NCI-H2196 (cell line): Measurements from ENCODE around the gene LAYN.

Experiments used
- DNase-seq: peaks from one replicate; lab custom pipeline; 2025; ENCODE audit not compliant: unreplicated experiment; lab: John Stamatoyannopoulos, UW

LAYN gene

GRCh38 chr11:111540114-111540936 lies at the start of gene LAYN:
Gene LAYN, plus strand, starts transcription at chr11:111540720. Its CDS starts 124 bp downstream, at chr11:111540844.
- no peak for DNase-seq

- DNase-seq = no peak
Observed at GRCh38 chr11:111494040-111494439, 46.5 kb upstream of the LAYN start.

- DNase-seq = no peak
Observed at GRCh38 chr11:111499483-111499882, 41.0 kb upstream of the LAYN start.

GRCh38 chr11:111500481-111500880 lies 40.0 kb upstream of the LAYN start:
- DNase-seq = no peak

DNA sequence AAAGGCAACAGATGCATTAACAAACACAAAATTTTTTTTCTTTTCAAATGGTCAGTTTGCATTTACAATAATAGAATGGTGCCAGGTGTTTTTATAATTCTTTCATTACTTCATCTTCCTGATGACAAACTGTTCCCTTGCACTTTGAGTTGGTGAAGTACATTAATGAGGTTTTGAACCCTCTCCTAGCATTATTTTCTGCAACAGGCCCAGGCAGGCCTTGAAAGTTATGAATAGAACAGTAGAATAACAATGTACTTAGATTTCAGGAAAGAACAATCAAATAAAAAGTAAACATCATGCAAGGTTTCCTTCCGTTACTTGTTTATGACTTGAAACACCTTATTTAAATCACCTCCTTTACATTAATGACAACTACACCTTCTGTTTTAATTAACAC lies 37.9 kb upstream of the LAYN start:
- DNase-seq = no peak

DNA sequence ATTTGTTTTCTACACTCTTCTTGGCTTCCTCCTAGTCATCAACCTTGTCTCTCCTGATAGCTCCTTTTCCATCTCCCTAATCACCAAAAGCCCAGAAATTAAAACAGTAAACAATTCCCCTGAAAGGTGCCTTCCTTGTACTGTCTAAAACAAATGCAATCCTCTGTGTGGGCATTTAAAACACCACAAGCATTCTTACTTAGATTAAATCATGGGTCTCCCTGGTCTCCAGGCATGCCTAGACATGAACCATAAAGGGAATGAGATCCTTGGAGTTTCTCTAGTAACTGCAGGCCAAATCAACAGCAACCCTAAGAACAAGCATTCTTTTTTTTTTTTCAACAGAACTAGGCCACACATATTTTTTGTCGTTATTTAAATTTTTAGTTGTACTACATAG lies 30.2 kb upstream of the LAYN start:
- DNase-seq = no peak

- no peak for DNase-seq
Observed at GRCh38 chr11:111512296-111513239, 28.0 kb upstream of the LAYN start, which contains the start of gene BTG4. Gene BTG4, minus strand, starts transcription at chr11:111512386. Its CDS starts 13,610 bp downstream, at chr11:111498776.

GRCh38 chr11:111513240-111513605 lies 27.3 kb upstream of the LAYN start:
- DNase-seq = no peak

GRCh38 chr11:111514216-111515031 lies 26.1 kb upstream of the LAYN start, which contains the start of gene HOATZ:
Gene HOATZ, plus strand, starts transcription at chr11:111514778. Its CDS starts 7 bp downstream, at chr11:111514785.
- no peak for DNase-seq

GRCh38 chr11:111515591-111515990 lies 24.9 kb upstream of the LAYN start:
- no peak for DNase-seq

GRCh38 chr11:111518668-111519067 lies 21.9 kb upstream of the LAYN start:
- DNase-seq = no peak

DNA sequence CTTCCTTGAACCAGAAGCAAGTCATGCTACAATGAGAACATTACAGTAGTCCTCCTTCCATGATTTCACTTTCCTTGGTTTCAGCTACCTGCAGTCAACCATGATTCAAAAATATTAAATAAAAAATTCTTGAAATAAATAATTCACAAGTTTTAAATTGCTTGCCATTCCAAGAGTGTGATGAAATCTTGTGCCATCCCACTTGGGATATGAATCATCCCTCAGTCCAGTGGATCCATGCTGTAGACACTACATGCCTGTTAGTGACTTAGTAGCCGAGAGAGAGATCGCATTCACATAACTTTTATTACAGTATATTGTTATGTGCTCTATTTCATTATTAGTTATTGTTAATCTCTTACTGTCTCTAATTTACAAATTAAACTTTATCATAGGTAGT lies 20.0 kb upstream of the LAYN start:
- DNase-seq = no peak

- DNase-seq = no peak
Observed at GRCh38 chr11:111521135-111521534, 19.4 kb upstream of the LAYN start.

DNA sequence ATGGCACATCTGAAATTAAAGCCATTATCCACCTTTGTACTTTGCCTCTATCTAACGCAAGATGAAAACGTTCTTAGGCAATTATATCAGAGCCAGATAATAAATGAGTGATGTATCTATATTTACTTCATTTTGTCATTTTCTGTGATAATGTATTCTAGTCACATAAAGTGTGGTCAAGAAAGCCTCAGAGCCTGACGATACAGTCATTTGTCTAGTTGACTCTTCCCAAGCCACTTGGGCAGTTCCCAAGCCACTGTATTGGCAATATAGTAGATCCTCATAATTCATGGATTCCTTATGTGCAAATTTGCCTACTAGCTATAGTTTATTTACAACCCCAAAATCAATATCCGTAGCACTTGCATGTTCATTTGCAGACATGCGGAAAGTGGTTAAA lies 18.1 kb upstream of the LAYN start:
- no peak for DNase-seq

GRCh38 chr11:111523343-111523742 lies 17.2 kb upstream of the LAYN start:
- no peak for DNase-seq

- no peak for DNase-seq
Observed at GRCh38 chr11:111524056-111524455, 16.5 kb upstream of the LAYN start.

- no peak for DNase-seq
Observed at GRCh38 chr11:111525456-111525855, 15.1 kb upstream of the LAYN start.

- DNase-seq = no peak
Observed at GRCh38 chr11:111526501-111526900, 14.0 kb upstream of the LAYN start.

- DNase-seq = no peak
Observed at GRCh38 chr11:111527279-111527678, 13.2 kb upstream of the LAYN start.

DNA sequence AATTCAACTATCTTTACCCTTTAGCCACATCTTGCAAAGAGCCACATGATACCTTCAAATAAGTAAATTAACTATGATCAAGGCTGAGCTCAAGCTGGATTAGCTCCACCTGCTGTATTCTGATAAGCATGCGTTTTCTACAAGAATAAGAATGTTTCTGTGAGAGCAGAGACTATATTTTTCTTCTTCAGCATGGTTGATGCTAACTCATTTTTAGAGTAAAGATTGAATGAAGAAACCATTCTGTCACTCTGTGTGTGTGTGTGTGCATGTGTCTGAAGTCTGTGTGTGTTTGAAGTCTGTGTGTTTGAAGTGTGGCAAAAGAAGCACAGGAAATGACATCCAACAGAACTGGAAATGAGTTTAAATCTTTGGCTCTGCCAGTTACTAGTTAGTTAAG lies 12.0 kb upstream of the LAYN start:
- DNase-seq = no peak

- no peak for DNase-seq
Observed at GRCh38 chr11:111530091-111530490, 10.4 kb upstream of the LAYN start.
